WI38 (cell line): ENCODE results near the gene STAMBPL1.

Experiments
- H3K4me3 ChIP-seq: 2 replicates; pipeline ENCODE4 v1.5.1; 2011; ENCODE audit warnings: low read depth, mild to moderate bottlenecking, control low read depth, low read length
- CTCF ChIP-seq: IDR thresholded peaks from 2 replicates; pipeline ENCODE4 v1.5.1; 2012; ENCODE audit warnings: low read depth, mild to moderate bottlenecking, control low read depth, low read length

Gene STAMBPL1

GRCh38 chr10:88879534-88880281 lies at the start of gene STAMBPL1:
Gene STAMBPL1, plus strand, starts transcription at chr10:88880245. Its CDS starts 21,464 bp downstream, at chr10:88901709.
- H3K4me3 ChIP-seq: peak within 1 kb of the TSS; percentile 95
- TF ChIP-seq CTCF: no peak

DNA sequence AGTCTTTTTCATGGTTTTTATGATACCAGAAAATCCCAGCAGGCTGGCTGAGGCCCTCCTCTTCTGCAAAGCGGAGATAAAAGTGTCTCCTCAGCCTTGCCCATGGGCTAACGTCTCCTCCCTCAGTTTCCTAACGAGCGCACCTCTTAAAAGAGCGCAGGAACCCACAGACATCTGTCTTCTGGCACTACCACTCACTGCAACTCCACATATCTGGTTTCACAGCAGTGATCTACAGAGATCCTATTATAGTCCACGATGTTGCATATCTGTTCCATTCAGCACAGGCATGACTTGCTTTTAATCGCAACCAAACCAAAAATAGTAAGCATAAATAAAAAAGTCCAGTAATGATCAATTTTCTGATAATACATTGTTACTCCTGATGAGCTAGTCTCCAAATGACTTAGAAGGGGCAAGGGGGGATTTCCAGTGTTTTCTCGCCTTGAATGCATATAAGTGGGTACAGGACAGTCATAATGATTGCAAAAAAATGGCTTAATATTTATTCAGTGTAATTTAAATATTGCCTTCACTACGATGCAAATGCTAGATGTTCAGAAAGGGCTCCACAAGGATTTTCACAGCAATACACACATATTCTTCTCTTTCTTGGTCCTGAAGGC lies 49.3 kb upstream of the STAMBPL1 start:
- no peak for TF ChIP-seq CTCF

DNA sequence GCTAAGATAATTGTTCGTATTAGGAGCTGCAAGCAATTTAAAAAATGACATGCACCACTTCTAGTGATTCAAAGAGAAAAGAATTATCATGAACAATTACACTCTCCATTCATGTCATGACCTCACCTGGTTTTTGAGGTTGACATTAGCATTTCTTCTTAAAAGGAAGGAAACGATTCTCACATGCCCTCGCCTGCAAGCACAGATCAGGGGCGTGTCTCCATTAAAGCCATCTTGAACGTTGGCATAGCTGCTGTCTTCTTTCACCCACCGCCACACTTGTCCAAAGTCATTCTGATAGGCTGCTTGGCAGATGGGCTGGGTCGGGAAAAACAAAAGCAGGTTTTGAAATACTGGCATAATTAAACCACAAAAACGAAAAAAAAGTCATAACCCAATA lies 48.3 kb upstream of the STAMBPL1 start:
- TF ChIP-seq CTCF: no peak
- no peak overlapping the region for H3K4me3 ChIP-seq

More for the DNA sequence above, 49.3 kb upstream of the STAMBPL1 start:
- H3K4me3 ChIP-seq: no peak overlapping the region

DNA sequence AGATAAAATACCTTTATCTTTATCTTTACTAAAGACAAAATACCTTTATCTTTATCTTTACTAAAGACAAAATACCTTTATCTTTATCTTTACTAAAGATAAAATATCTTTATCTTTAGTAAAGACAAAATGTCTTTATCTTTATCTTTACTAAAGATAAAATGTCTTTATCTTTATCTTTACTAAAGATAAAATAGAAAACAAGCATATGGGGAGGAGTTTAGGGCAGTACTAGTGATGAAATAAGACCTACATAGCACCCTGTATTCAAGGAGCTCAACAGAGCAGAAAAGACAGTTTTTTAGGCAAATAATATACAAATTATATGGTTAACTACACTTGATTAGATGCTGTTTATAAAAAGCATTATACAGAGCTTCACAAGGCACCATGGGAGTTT lies 47.7 kb upstream of the STAMBPL1 start:
- TF ChIP-seq CTCF: no peak

DNA sequence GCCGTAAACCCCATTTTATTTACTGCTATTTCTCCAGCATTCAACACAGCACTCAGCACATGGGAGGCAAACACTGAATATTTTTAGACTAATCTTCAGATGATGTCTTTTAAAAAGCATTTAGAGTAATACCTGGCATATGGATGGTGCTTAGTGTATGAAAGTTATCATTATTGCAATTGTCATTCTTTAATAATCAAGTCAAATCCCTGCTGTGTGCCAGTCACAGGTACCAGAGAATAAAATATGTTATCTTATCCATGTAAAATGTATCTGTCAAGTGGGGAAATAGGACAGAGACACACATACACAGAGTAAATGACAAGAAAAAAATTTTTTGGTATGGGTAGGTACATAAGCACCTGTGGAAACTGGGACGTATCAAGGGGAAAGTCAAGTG lies 46.9 kb upstream of the STAMBPL1 start:
- no peak for TF ChIP-seq CTCF
- H3K4me3 ChIP-seq: no peak overlapping the region

More for the DNA sequence above, 47.7 kb upstream of the STAMBPL1 start:
- no peak overlapping the region for H3K4me3 ChIP-seq

DNA sequence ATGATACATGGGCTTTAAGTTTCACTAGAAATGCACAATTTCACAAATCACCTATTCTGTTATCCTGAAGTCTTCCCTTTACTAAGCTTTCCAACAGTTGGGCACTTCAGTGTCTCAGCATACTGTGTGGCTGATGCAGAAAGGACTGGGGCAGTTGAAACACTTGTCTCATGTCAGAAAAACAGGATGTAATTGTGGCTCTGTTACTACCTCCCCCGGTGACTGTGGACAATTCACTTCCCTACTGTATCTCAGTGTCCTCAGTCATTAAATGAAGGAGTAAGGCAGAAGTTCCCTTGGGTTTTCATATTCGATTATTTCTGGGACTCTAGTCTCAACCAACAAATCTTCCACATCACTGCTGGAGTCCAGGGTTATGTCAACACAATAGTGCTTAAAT lies 46.3 kb upstream of the STAMBPL1 start:
- no peak overlapping the region for H3K4me3 ChIP-seq
- no peak for TF ChIP-seq CTCF
